ENCODE data around the gene SCAI. TPM values are rescaled to one million over a fixed set of nuclear protein-coding genes. Genes with fewer than 3 reads are reported as not detected.

The SCAI gene
- total RNA-seq, 4 donors from 2014 or later, result 5.6 to 10.4 (median 7.8) TPM

DNA sequence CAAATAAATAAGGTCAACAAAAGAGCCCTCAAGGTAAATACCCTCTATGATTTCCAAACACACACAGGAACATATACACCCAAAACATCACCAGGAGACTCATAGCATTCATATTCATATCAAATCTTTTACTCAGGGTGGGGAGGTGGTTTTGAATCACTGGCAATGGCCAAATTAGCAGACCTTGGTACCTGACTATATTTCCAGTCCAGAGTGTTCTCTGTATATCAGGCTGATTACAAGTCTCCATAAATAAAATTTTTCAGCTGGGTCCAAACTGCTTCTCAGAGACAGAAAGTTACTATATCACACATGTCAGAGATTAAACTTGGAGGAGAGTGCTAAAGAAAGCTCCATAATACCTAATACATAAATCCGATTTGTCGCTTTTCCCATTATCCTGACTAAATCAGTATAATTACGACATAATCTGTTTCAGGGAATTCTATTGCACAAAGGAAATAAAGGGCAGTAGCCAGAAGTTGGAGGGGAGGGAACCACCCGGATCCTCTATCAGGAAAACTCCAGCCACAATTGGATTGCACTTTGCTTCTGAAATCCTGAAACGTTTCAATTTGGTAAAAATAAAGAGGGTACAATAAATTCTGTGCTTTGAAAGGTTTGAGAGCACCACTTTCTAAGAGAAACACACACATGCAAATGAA, 195.5 kb downstream of the SCAI start:
- 85% methylated on average over 5 of the region's 5 CpGs for WGBS
- Histone ChIP-seq H3K4me3 (no peak overlapping the region), H3K27ac (replicated peaks in 1 of 4) (no peak overlapping the region), H3K27me3 (no peaks in the 10 kb centered on the region), H3K4me1 (peaks cover 0 to under 1% (median 0%) of the 10 kb centered on the region in 4 donors), H3K36me3 (peaks cover 0 to 3% (median 1%) of the 10 kb centered on the region in 4 donors), H3K9me3 (no peaks in the 10 kb centered on the region)
- DNase-seq (ENCODE audit: extremely low spot score), result no peak
- intact Hi-C loops (cut with DNase I), result no loop called here
- TF ChIP-seq, protein P1, sequence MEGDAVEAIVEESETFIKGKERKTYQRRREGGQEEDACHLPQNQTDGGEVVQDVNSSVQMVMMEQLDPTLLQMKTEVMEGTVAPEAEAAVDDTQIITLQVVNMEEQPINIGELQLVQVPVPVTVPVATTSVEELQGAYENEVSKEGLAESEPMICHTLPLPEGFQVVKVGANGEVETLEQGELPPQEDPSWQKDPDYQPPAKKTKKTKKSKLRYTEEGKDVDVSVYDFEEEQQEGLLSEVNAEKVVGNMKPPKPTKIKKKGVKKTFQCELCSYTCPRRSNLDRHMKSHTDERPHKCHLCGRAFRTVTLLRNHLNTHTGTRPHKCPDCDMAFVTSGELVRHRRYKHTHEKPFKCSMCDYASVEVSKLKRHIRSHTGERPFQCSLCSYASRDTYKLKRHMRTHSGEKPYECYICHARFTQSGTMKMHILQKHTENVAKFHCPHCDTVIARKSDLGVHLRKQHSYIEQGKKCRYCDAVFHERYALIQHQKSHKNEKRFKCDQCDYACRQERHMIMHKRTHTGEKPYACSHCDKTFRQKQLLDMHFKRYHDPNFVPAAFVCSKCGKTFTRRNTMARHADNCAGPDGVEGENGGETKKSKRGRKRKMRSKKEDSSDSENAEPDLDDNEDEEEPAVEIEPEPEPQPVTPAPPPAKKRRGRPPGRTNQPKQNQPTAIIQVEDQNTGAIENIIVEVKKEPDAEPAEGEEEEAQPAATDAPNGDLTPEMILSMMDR (IDR thresholded peaks at IDR 0.05), result no peak
- TF ChIP-seq POLR2A (IDR thresholded peaks at IDR 0.05; ENCODE audit: low read depth) (no peak), EP300 (IDR thresholded peaks at IDR 0.05) (no peak)

DNA sequence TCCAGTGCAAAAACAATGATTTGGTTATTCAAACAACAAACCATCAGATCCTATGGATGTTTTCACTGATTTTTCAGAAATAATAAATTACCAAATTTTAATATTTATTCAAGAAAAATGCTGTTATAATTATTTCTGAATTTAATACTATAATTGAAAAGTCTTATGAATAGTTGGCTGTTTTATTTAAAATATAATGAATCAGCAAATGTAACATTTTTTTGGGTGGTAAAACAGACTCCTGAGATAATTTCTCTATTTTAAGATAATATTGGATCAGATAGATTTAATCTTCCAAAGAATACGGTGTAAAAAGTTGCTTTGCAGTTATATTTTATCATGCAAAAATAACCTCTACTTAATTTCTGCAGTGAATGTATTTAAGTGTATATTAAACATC, 197.2 kb downstream of the SCAI start:
- intact Hi-C loops (cut with DNase I), result no loop called here
- H3K4me1 ChIP-seq, result peaks cover 7 to 10% (median 9%) of the 10 kb centered on the region in 4 donors
- no peak for TF ChIP-seq POLR2A (IDR thresholded peaks at IDR 0.05; ENCODE audit: low read depth)
- no peak for TF ChIP-seq POLR2AphosphoS5 (IDR thresholded peaks at IDR 0.05)
- TF ChIP-seq EP300 (IDR thresholded peaks at IDR 0.05), result no peak
- TF ChIP-seq, protein P1 (IDR thresholded peaks at IDR 0.05), result no peak
- H3K4me3 ChIP-seq, result no peak overlapping the region
- no peaks in the 10 kb centered on the region for H3K9me3 ChIP-seq
- H3K27me3 ChIP-seq, result peaks cover 0 to 3% (median 0%) of the 10 kb centered on the region in 4 donors
- WGBS, result 77% methylated on average over 1 of the region's 1 CpG
- DNase-seq (ENCODE audit: extremely low spot score), result no peak
- no peak overlapping the region for H3K27ac ChIP-seq (replicated peaks in 1 of 4)
- H3K36me3 ChIP-seq, result peaks cover 0 to 3% (median 0%) of the 10 kb centered on the region in 4 donors

DNA sequence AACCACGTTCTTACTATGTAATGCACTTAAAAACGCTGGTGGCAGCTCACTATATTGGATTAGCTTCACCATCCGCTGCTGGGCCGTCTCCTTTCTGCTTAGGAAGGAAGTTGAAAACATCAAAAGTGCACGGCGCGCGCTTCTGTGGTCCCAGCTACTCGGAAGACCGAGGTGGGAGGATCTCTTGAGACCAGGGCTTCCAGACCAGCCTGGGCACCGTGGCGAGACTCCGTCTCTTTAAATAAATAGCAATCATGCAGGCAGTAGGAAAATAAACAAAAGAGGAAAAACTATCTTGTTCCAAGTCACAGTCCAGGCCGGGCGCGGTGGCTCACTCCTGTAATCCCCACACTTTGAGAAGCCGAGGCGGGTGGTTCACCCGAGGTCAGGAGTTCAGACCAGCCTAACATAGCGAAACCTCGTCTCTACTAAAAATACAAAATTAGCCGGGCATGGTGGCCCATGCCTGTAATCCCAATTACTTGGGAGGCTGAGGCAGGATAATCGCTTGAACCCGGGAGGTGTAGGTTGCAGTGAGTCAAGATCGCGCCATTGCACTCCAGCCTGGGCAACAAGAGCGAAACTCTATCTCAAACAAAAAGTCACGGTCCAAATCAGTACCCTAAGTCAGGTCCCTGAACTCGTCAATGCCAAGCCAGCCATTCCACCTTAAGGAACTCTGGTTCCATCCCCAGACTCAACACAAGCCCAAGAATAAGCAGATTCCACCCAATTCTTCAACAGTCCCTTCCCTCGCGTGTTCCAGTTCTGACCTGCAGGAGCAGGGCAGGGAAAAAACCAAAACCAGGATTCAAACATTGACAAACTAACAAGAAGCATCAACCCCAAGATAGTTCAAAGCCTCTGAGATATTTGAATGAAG, 201.4 kb downstream of the SCAI start:
- no peak for TF ChIP-seq POLR2AphosphoS5 (IDR thresholded peaks at IDR 0.05)
- TF ChIP-seq, protein P1 (IDR thresholded peaks at IDR 0.05), result peak in 1 of 3 experiments; percentile 3
- TF ChIP-seq EP300 (IDR thresholded peaks at IDR 0.05), result no peak
- Histone ChIP-seq H3K27ac (replicated peaks in 1 of 4) (peak overlapping the region; percentile 93 to 98 (median 93)), H3K9me3 (no peaks in the 10 kb centered on the region), H3K4me3 (peak overlapping the region; percentile 74 to 88 (median 80)), H3K4me1 (peaks cover 11 to 22% (median 17%) of the 10 kb centered on the region in 4 donors), H3K27me3 (peaks cover 0 to 5% (median 0%) of the 10 kb centered on the region in 4 donors), H3K36me3 (peaks cover 0 to 17% (median 10%) of the 10 kb centered on the region in 4 donors)
- intact Hi-C loops (cut with DNase I), result loop anchor here (2.0 to 5.0 kb wide), 2 partner anchors 201 to 260 kb away; partner anchors contain the start of genes RABEPK and SCAI
- 17% methylated on average over 29 of the region's 31 CpGs for WGBS
- DNase-seq (ENCODE audit: extremely low spot score), result peak; percentile 94

DNA sequence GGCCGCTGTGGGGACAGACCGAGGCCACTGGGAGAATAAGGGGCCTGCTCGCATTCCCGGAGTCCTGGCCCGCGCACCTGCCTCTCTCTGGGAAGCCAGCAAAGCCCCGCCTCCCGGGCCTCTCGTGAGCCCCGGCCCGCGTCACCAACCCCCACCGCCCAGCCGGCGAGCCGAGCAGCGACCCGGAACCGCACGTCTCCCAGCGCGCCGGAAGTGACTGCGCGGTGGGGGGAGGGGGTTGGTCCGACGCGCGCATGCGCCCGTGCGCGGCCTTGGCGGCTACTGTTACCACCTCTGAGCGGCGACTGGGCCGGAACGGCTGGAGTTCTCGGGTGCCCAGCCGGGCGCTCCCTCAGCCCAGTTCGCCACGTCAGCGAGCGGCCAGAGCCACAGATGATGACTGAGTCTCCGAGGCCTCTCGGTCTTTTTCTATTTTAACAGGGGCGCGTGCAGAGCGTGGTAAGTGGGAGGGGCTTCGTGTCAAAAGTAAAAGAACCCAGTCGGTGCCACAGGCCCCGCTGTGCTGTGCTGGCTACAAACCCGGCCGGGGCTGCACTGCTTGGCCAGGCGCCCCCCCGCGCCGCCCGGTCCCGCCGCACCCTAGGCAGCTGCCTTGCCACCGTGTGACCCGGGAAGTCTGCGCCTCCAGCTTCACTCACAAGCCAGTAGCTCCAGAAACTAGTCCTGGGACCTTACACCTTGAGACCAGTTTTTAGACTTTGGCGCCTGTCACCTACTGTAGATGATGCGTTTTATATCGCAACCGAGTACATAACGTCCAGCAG, 202.2 kb downstream of the SCAI start, which contains the start of gene GOLGA1:
GOLGA1 (minus strand) TSS at position 190 of the 785 bp plus-strand sequence. CDS start 2,372 bp downstream, outside the sequence.
- intact Hi-C loops (cut with DNase I), result loop anchor here (2.0 to 5.0 kb wide), 2 partner anchors 202 to 261 kb away; partner anchors contain the start of genes RABEPK and SCAI
- peaks cover 4 to 26% (median 18%) of the 10 kb centered on the region in 4 donors for H3K36me3 ChIP-seq
- TF ChIP-seq POLR2AphosphoS5 (IDR thresholded peaks at IDR 0.05) (peak; percentile 95 to 97), EP300 (IDR thresholded peaks at IDR 0.05) (no peak), POLR2A (IDR thresholded peaks at IDR 0.05; ENCODE audit: low read depth) (peak; percentile 71)
- TF ChIP-seq, protein P1 (IDR thresholded peaks at IDR 0.05), result peak in 1 of 3 experiments; percentile 11
- H3K4me3 ChIP-seq, result peak within 1 kb of the TSS; percentile 74 to 88 (median 80)
- H3K27ac ChIP-seq (replicated peaks in 1 of 4), result peak within 1 kb of the TSS; percentile 93 to 98 (median 93)
- 0% methylated on average over 12 of the region's 70 CpGs for WGBS
- H3K27me3 ChIP-seq, result peaks cover 0 to 5% (median 0%) of the 10 kb centered on the region in 4 donors
- no peaks in the 10 kb centered on the region for H3K9me3 ChIP-seq
- DNase-seq (ENCODE audit: extremely low spot score), result peak; percentile 98
- H3K4me1 ChIP-seq, result peaks cover 11 to 22% (median 17%) of the 10 kb centered on the region in 4 donors
